ENCODE results near the gene ASTL.

The ASTL gene

GRCh38 chr2:96122391-96122790, 15.9 kb downstream of the ASTL start:
- Histone ChIP-seq H3K9me3 (ENCODE audit: insufficient read depth, low read length) (no peaks in the 10 kb centered on the region), H3K4me3 (ENCODE audit: insufficient read length, low read depth) (no peak overlapping the region), H3K4me1 (ENCODE audit: insufficient read depth, insufficient read length) (peaks cover 10% of the 10 kb centered on the region), H3K36me3 (ENCODE audit: insufficient read depth, insufficient read length, low read length) (no peaks in the 10 kb centered on the region), H3K9ac (ENCODE audit: insufficient read length, low read depth) (no peak overlapping the region), H3K27me3 (ENCODE audit: insufficient read depth, insufficient read length) (peaks cover 22% of the 10 kb centered on the region)
- no peak for TF ChIP-seq ZNF274 (IDR thresholded peaks at IDR 0.05; ENCODE audit: low read depth, low read length)
- no peak for DNase-seq (ENCODE audit: low read depth, low spot score)

DNA sequence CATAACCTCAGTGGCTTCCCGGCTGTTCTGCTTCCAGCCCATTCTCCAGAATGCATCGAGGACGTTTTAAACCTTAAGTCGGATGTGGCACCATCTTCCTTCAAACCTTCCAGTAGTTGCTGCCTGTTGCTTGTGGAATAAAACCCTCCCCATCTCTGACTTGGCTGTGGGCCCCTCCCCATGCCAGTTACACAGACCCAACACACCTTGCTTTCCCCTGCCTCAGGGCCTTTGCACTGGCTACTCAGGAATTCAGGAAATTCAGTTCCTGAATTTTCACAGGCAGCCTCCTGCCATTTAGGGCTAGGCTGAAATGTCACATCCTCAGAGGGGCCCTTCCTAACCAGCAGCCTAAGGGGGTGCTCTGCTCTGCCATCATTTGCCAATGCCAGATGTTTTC, 16.9 kb downstream of the ASTL start:
- no peak for DNase-seq (ENCODE audit: low read depth, low spot score)
- Histone ChIP-seq H3K4me1 (ENCODE audit: insufficient read depth, insufficient read length) (peaks cover 13% of the 10 kb centered on the region), H3K4me3 (ENCODE audit: insufficient read length, low read depth) (no peak overlapping the region), H3K9ac (ENCODE audit: insufficient read length, low read depth) (no peak overlapping the region), H3K9me3 (ENCODE audit: insufficient read depth, low read length) (no peaks in the 10 kb centered on the region), H3K27me3 (ENCODE audit: insufficient read depth, insufficient read length) (peaks cover 25% of the 10 kb centered on the region), H3K36me3 (ENCODE audit: insufficient read depth, insufficient read length, low read length) (no peaks in the 10 kb centered on the region)
- TF ChIP-seq SUZ12 (IDR thresholded peaks at IDR 0.05; ENCODE audit: extremely low read depth, insufficient read depth, insufficient read length): no peak
- no peak for TF ChIP-seq ZNF274 (IDR thresholded peaks at IDR 0.05; ENCODE audit: low read depth, low read length)
- TF ChIP-seq YY1 (IDR thresholded peaks at IDR 0.05; ENCODE audit: insufficient read depth, insufficient read length): no peak

DNA sequence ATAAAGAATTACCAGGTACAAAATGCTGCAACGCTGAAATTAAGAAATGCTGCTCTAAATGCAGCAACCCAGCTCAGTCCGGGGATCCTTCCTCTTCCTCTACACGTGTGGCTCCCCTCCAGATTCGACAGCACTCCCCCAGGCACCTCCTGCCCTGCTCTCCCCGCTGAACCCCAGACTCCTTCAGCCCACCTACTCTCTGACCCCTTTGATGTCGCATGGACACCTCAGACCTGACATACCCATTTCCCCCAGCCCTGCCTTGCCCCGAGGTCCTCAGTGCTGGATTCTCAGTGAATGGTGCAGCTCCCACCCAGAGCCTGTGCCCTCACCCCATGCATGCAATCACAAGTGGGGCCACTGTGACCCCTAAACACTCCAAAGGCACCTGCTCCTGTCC, 17.3 kb downstream of the ASTL start:
- Histone ChIP-seq H3K4me3 (ENCODE audit: insufficient read length, low read depth) (no peak overlapping the region), H3K27me3 (ENCODE audit: insufficient read depth, insufficient read length) (peaks cover 29% of the 10 kb centered on the region), H3K4me1 (ENCODE audit: insufficient read depth, insufficient read length) (peaks cover 15% of the 10 kb centered on the region), H3K9ac (ENCODE audit: insufficient read length, low read depth) (no peak overlapping the region), H3K36me3 (ENCODE audit: insufficient read depth, insufficient read length, low read length) (no peaks in the 10 kb centered on the region), H3K9me3 (ENCODE audit: insufficient read depth, low read length) (no peaks in the 10 kb centered on the region)
- TF ChIP-seq ZNF274 (IDR thresholded peaks at IDR 0.05; ENCODE audit: low read depth, low read length) (no peak), SUZ12 (IDR thresholded peaks at IDR 0.05; ENCODE audit: extremely low read depth, insufficient read depth, insufficient read length) (no peak), YY1 (IDR thresholded peaks at IDR 0.05; ENCODE audit: insufficient read depth, insufficient read length) (no peak)
- DNase-seq (ENCODE audit: low read depth, low spot score): no peak

DNA sequence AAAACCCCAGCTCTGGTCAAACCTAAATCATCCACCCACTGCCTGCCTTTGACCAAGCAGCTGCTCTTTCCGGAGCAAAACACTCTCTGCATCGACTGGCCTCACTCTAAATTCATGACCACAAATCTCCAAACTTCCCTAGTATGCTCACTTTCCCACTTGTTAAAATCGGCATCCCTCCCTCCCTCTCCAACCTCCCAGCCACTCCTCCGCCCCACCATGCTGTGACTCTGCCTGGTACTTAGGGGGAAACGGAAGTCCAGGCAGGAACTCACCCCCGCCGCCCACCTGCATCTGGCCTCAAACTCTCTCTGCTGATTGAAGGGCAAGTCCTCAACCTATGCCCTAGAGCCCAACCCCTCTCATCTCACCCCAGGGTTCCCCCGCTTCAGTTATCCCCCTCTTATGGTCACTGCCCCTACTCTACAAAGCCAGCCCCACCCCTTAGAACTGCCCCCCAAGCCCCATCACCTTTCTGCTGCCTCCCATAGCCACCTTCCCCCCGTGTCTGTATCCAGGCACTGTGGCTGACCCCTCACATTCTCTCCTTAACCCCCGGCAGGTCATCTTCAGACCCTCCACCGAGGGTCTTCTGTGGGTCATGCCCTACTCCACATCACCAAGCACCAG, 18.1 kb downstream of the ASTL start:
- Histone ChIP-seq H3K4me1 (ENCODE audit: insufficient read depth, insufficient read length) (peaks cover 20% of the 10 kb centered on the region), H3K27me3 (ENCODE audit: insufficient read depth, insufficient read length) (peaks cover 37% of the 10 kb centered on the region), H3K36me3 (ENCODE audit: insufficient read depth, insufficient read length, low read length) (no peaks in the 10 kb centered on the region), H3K4me3 (ENCODE audit: insufficient read length, low read depth) (no peak overlapping the region), H3K9me3 (ENCODE audit: insufficient read depth, low read length) (no peaks in the 10 kb centered on the region; the same call in 1 of the 2 replicates), H3K9ac (ENCODE audit: insufficient read length, low read depth) (no peak overlapping the region)
- DNase-seq (ENCODE audit: low read depth, low spot score): no peak
- TF ChIP-seq SUZ12 (IDR thresholded peaks at IDR 0.05; ENCODE audit: extremely low read depth, insufficient read depth, insufficient read length) (no peak), YY1 (IDR thresholded peaks at IDR 0.05; ENCODE audit: insufficient read depth, insufficient read length) (no peak), ZNF274 (IDR thresholded peaks at IDR 0.05; ENCODE audit: low read depth, low read length) (no peak)

DNA sequence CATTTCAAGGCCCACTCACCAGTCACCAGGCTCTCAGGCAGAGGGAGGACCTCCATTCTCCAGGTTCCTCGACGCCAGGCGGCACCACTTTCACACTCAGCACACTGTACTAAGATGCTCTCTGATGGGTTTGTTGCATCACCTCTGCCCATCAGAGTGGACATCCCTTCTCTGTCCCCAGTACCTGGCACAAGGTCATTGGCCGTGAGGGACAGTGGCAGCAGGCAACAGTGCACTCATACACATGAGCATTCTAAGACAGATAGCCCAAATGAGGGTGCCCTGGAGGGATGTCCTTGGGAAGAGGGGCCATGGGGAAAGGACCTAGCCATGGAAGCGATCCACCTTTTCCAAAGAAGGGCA, 18.9 kb downstream of the ASTL start:
- no peaks in the 10 kb centered on the region; the same call in 1 of the 2 replicates for H3K9me3 ChIP-seq (ENCODE audit: insufficient read depth, low read length)
- no peak for DNase-seq (ENCODE audit: low read depth, low spot score)
- no peaks in the 10 kb centered on the region for H3K36me3 ChIP-seq (ENCODE audit: insufficient read depth, insufficient read length, low read length)
- no peak for TF ChIP-seq SUZ12 (IDR thresholded peaks at IDR 0.05; ENCODE audit: extremely low read depth, insufficient read depth, insufficient read length)
- TF ChIP-seq YY1 (IDR thresholded peaks at IDR 0.05; ENCODE audit: insufficient read depth, insufficient read length): no peak
- no peak for TF ChIP-seq ZNF274 (IDR thresholded peaks at IDR 0.05; ENCODE audit: low read depth, low read length)
- H3K4me1 ChIP-seq (ENCODE audit: insufficient read depth, insufficient read length): peaks cover 24% of the 10 kb centered on the region
- peaks cover 40% of the 10 kb centered on the region for H3K27me3 ChIP-seq (ENCODE audit: insufficient read depth, insufficient read length)
- H3K9ac ChIP-seq (ENCODE audit: insufficient read length, low read depth): no peak overlapping the region
- no peak overlapping the region for H3K4me3 ChIP-seq (ENCODE audit: insufficient read length, low read depth)

DNA sequence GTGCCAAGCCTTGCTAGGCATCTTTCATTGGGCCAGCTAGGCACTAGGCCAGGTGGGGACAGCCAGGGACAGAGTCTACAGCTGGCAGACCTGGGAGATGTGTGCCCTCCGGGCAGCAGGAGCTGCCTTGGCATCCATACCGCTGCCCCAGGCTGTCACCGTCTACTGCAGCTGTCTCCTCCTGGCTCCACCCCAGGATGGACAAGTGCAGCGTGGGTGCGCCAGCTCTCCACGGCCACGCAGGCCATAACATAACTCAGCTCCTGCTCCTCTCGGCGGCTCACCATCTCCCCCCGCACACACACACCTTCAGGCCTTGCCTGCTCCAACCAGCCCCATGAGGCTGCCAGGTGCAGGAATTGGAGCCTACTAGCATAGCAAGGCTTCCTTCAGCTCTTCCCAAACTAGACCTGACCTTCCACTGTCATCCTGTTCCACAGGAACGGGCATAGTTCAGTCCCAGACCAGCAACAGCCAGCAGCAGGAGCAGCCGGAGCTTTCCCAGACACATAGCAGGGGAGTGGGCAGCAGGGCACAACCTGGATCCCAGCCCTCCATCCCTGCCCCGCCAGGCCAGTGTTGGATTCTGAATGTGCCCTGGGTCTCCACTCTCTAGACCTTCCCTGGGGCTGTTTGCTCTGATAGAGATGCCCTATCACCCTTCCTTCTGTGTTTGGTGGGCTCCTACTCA, 19.5 kb downstream of the ASTL start:
- H3K27me3 ChIP-seq (ENCODE audit: insufficient read depth, insufficient read length): peaks cover 40% of the 10 kb centered on the region

DNA sequence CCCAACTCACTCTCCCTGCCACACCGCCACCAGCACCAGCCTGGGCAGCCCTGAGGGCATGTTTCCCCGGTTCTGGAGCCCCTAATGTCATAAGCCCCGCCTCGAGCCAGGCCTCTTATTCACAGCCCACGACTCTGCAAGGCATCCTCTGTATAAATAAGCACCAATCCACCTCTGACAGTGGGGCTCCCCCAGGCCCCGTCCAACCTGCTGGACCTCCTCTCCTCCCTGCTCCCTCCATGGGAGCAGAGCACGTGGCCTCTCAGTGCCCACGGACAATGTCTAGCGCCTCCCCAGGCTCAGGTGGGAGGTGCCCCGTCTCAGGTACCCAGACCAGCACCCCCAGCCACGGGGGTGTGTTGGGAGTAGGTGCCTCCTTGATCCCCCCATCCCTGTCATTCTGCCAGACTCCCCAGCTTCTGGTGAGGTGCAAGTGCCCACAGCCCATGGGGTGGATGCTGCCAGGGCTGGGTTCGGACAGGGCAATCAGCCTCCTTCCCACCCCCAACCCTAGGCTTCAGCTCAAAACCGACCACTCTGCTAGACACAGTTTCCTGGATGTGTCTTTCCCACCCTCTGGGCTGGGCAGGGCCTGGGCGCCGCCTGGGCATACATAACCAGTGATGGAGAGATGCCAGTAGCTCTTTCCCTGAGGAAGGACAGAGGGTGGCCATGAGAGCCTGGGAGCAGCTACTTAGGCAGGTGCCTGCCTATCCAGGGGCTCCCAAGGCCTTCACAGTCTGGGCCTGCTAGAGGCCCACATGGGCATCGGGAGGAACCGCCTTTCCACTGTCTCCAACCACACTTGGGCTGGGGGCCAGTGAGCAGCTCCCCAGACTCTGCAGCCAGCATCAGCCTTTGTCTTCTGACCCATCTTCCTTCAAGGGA, 20.4 kb downstream of the ASTL start:
- H3K9ac ChIP-seq (ENCODE audit: insufficient read length, low read depth): peak overlapping the region; percentile 78
- H3K9me3 ChIP-seq (ENCODE audit: insufficient read depth, low read length): no peaks in the 10 kb centered on the region; the same call in 1 of the 2 replicates
- no peak for TF ChIP-seq SUZ12 (IDR thresholded peaks at IDR 0.05; ENCODE audit: extremely low read depth, insufficient read depth, insufficient read length)
- TF ChIP-seq YY1 (IDR thresholded peaks at IDR 0.05; ENCODE audit: insufficient read depth, insufficient read length): no peak
- TF ChIP-seq ZNF274 (IDR thresholded peaks at IDR 0.05; ENCODE audit: low read depth, low read length): no peak
- no peak for DNase-seq (ENCODE audit: low read depth, low spot score)
- H3K27me3 ChIP-seq (ENCODE audit: insufficient read depth, insufficient read length): peaks cover 40% of the 10 kb centered on the region
- H3K4me3 ChIP-seq (ENCODE audit: insufficient read length, low read depth): peak overlapping the region; percentile 77
- H3K36me3 ChIP-seq (ENCODE audit: insufficient read depth, insufficient read length, low read length): no peaks in the 10 kb centered on the region
- H3K4me1 ChIP-seq (ENCODE audit: insufficient read depth, insufficient read length): peaks cover 27% of the 10 kb centered on the region

More for the DNA sequence above, 19.5 kb downstream of the ASTL start:
- Histone ChIP-seq H3K4me3 (ENCODE audit: insufficient read length, low read depth) (no peak overlapping the region), H3K9ac (ENCODE audit: insufficient read length, low read depth) (no peak overlapping the region), H3K9me3 (ENCODE audit: insufficient read depth, low read length) (no peaks in the 10 kb centered on the region; the same call in 1 of the 2 replicates), H3K4me1 (ENCODE audit: insufficient read depth, insufficient read length) (peaks cover 24% of the 10 kb centered on the region), H3K36me3 (ENCODE audit: insufficient read depth, insufficient read length, low read length) (no peaks in the 10 kb centered on the region)
- no peak for TF ChIP-seq YY1 (IDR thresholded peaks at IDR 0.05; ENCODE audit: insufficient read depth, insufficient read length)
- no peak for TF ChIP-seq ZNF274 (IDR thresholded peaks at IDR 0.05; ENCODE audit: low read depth, low read length)
- TF ChIP-seq SUZ12 (IDR thresholded peaks at IDR 0.05; ENCODE audit: extremely low read depth, insufficient read depth, insufficient read length): no peak
- no peak for DNase-seq (ENCODE audit: low read depth, low spot score)

Measured in NT2/D1 (cell line).